GM12865 (cell line): ENCODE results near the gene SLC39A7.
"Not testable (repeated sequence)": the region's sequence is repeated elsewhere in the genome, so short reads cannot be mapped to it uniquely, and the experiment has no call there.

Experiments
- DNase-seq: peaks from one replicate; pipeline ENCODE4 v3.0.0; 2010; ENCODE audit warnings: low read depth
- H3K4me3 ChIP-seq: 2 replicates; pipeline ENCODE4 v1.5.1; 2011; ENCODE audit warnings: mild to moderate bottlenecking, low read depth, low read length, control low read depth
- CTCF ChIP-seq: IDR thresholded peaks from 2 replicates; pipeline ENCODE4 v1.5.1; 2011; ENCODE audit warnings: low read length, control low read depth, low read depth, inconsistent platforms; ENCODE audit not compliant: insufficient read depth; ENCODE audit errors: missing control alignments

Gene SLC39A7

DNA sequence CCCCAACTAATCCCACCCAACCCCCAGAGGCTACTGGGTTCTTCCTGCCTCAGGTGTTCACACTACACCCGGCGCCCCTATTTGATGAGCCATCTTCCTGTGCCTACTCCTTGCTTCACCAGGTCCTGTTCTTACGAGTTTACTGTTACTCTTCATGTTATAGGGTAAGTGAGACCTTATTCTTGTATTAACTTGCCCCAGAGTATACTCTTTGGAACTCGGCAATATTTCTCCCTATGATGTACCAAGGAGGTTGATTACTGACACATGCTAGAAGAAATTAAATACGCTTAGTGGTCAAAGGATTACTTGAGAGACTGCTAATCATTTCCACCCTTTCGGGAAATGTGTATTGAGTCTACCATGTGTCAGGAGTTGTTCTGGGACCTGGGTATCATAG is 16.6 kb downstream of the SLC39A7 start:
- H3K4me3 ChIP-seq, result no peak overlapping the region
- DNase-seq, result no peak
- TF ChIP-seq CTCF, result no peak

GRCh38 chr6:33217681-33218080 is 17.0 kb downstream of the SLC39A7 start:
- no peak for TF ChIP-seq CTCF
- no peak overlapping the region for H3K4me3 ChIP-seq
- DNase-seq, result no peak

DNA sequence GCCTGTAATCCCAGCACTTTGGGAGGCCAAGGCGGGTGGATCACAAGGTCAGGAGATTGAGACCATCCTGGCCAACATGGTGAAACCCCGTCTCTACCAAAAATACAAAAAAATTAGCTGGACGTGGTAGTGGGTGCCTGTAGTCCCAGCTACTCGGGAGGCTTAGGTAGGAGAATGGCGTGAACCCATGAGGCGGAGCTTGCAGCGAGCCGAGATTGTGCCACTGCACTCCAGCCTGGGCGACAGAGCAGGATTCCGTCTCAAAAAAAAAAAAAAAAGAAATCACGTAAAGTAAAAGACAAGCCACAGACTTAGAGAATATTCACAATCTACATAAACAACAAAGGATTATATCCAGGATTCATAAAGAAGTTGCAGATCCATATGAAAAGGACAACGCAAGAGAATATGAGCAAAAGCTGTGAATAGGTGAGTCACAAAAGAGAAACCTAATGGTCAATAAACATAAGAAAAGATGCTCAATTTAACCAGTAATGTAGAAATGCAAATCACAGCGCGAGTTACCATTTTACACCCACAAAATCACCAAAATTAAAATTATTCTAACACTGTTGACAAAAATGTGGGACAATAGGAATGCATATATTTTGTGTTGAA is 25.9 kb downstream of the SLC39A7 start:
- not testable (repeated sequence) for DNase-seq, H3K4me3 ChIP-seq

- no peak for TF ChIP-seq CTCF
- no peak overlapping the region for H3K4me3 ChIP-seq
- DNase-seq, result no peak
These were observed 34.6 kb downstream of the SLC39A7 start for GRCh38 chr6:33235221-33235634.

GRCh38 chr6:33236328-33236727 is 35.7 kb downstream of the SLC39A7 start:
- DNase-seq, result no peak
- no peak overlapping the region for H3K4me3 ChIP-seq
- TF ChIP-seq CTCF, result no peak

DNA sequence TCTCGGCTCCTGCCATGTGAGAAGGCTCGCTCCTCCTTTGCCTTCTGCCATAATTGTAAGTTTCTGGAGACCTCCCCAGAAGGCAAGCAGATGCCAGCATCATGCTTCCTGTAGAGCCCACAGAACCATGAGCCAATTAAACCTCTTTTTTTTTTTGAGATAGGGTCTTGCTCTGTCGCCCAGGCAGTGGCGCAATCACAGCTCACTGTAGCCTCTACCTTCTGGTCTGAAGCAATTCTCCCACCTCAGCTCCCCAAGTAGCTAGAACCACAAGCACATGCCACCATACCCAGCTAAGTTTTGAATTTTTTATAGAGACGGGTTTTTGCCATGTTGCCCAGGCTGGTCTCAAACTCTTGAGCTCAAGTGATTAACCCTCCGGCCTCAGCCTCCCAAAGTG is 36.2 kb downstream of the SLC39A7 start:
- DNase-seq, result no peak
- no peak overlapping the region for H3K4me3 ChIP-seq
- no peak for TF ChIP-seq CTCF

GRCh38 chr6:33237741-33238140 is 37.1 kb downstream of the SLC39A7 start:
- H3K4me3 ChIP-seq, result no peak overlapping the region
- TF ChIP-seq CTCF, result no peak
- no peak for DNase-seq

- DNase-seq, result no peak
- TF ChIP-seq CTCF, result no peak
These were observed 41.3 kb downstream of the SLC39A7 start for GRCh38 chr6:33241968-33242367.

More at GRCh38 chr6:33241968-33242367, 41.3 kb downstream of the SLC39A7 start:
- H3K4me3 ChIP-seq, result no peak overlapping the region
